Colon (tissue), 2 donors: ENCODE data around the gene OR11L1.

Experiments
- FAIRE-seq: peaks from 2 replicates; lab custom pipeline; 2012; peaks lifted over from hg19 to GRCh38; lab: Jason Lieb, UNC
- donor health status: control.
- donor health status: control.

Gene OR11L1

DNA sequence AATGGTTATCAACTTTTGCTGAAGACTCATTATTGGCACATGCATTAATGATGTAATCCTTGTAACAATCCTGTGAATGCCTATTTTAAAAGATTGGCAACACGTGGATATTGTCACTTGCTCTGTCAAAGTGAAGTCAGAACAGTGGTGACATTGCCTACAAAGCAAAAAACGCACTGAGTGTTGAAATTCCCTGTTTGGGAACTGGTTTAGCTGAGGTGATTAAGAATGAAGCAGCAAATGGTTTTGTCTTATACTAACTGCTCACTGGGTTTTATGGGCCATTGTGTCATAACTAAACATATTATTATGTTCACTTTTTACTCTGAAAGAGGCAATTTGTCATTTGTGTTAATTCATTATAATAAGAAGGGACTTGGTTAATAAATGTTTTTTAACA is 29.1 kb downstream of the OR11L1 start:
- FAIRE-seq = no peak

DNA sequence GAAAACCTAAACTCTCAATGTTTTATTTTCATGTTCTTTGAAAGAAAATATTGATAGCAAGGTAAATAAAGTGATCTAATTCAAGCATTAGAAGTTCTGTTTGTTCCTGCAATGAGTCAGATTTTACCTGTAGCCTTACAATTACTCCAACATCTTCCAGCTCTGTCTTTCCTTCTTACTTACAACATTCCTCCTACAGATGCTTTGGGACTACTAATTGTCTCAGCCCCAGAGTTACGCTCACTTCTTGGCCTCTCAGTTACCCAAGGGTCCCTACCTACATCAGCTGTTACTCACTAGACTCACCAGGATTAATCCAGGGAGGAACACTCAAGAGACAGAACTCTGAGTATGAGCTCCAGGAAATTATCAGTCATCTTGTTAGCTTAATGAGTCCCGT is 44.2 kb downstream of the OR11L1 start:
- no peak for FAIRE-seq
